Ovary (tissue), 9 donors: ENCODE results near the gene EGR4. TPM values are rescaled to one million over a fixed set of nuclear protein-coding genes. Genes with fewer than 3 reads are reported as not detected.

Experiments
- DNase-seq, 5 donors: peaks; one replicate each; pipeline ENCODE4 v3.0.0-alpha.2; 2019 to 2020
- H3K27ac ChIP-seq, 2 donors: fragments of 200-600 bp; one replicate each; pipeline versions ENCODE4 v1.5.1 to v1.8.0; 2019 to 2022
- H3K27me3 ChIP-seq: fragments of 200-600 bp; one replicate; pipeline ENCODE4 v1.8.0; 2022
- H3K36me3 ChIP-seq: fragments of 200-600 bp; sonication (generic); one replicate; pipeline ENCODE4 v1.5.1; 2019
- H3K4me1 ChIP-seq: one replicate; pipeline ENCODE4 v1.8.1; 2013; ENCODE audit warnings: mild to moderate bottlenecking, moderate library complexity; ENCODE audit not compliant: insufficient read depth
- H3K4me3 ChIP-seq: fragments of 200-600 bp; sonication (generic); one replicate; pipeline ENCODE4 v1.5.1; 2017
- H3K9me3 ChIP-seq, 2 donors: fragments of 200-600 bp in 1 of 2; sonication (generic) in 1 of 2; one replicate each; pipeline versions ENCODE4 v1.5.1 to v1.8.1; 2013 to 2019; ENCODE audit warnings: mild to moderate bottlenecking in 1 of 2, moderate library complexity in 1 of 2
- EP300 ChIP-seq: sonication (generic); formaldehyde crosslinking; IDR thresholded peaks from one replicate; pipeline ENCODE4 v1.6.1; 2017; ENCODE audit warnings: antibody characterized with exemption
- POLR2A ChIP-seq: fragments of 450-650 bp; IDR thresholded peaks from one replicate; pipeline ENCODE4 v1.6.1; 2017; ENCODE audit warnings: antibody characterized with exemption, mild to moderate bottlenecking, moderate library complexity
- WGBS, 3 donors: extraction: QIAGEN DNeasy Blood & Tissue Kit in 1 of 3; methylation state at CpG; one replicate each; pipeline versions ENCODE4 v1.1.5 to v1.1.7; 2013 to 2017; 5-methylcytosine and 5-hydroxymethylcytosine counted together
- intact Hi-C, 4 donors: fragments of 100-400 bp; cut with DNase I; formaldehyde crosslinking; loops; one replicate each; pipeline versions ENCODE4 v1.11.0 to v1.15.1; 2022 to 2023
- polyA plus RNA-seq, 2 donors: library from polyadenylated mRNA; stranded (reverse); fragments of 200-250 nt in 1 of 2; fragments of 350-450 nt in 1 of 2; fragmentation: Illumina TruSeq in 1 of 2; extraction: RNeasy Lipid Tissue Mini Kit (QIAGEN cat#74804) in 1 of 2; gene quantifications; one replicate each; pipeline ENCODE4 v1.2.3, GENCODE V29; 2013 to 2014
- total RNA-seq, 7 donors: library from RNA; depleted of rRNA in 2 of 7; stranded (reverse); fragments of >200 nt in 2 of 7; fragmentation: NEBNext Ultra II Directional in 3 of 7; extraction: Animal tissue kit (Norgen Biotek cat#: 25700) in 3 of 7; gene quantifications; one replicate each; pipeline versions ENCODE4 v1.1.0 to v1.2.4, GENCODE V29; 2016 to 2023
- TF ChIP-seq, protein P1 (sequence below), 3 donors: fragments of 450-650 bp in 2 of 3; fragments of 200-600 bp in 1 of 3; IDR thresholded peaks; one replicate each; pipeline versions ENCODE4 v1.5.1 to v1.8.0; 2016 to 2022; ENCODE audit warnings: antibody characterized with exemption in 3 of 3, mild to moderate bottlenecking in 1 of 3
- donor health status: DM: no; HTN: no; CAD: no; lungs with moderate emphysema.
- donor health status: DM: no; HTN: no; CAD: no.
- donor health status: Bipolar disorder and iron deficiency.
- donor health status: DM: yes; HTN: yes; CAD: no.
- donor health status: DM: no; HTN: no; CAD: no.
- donor health status: DM: yes; HTN: yes; CAD: no.

Gene EGR4
- total and polyA plus RNA-seq, 9 donors = 0.04 to 0.13 TPM; not detected in 7

DNA sequence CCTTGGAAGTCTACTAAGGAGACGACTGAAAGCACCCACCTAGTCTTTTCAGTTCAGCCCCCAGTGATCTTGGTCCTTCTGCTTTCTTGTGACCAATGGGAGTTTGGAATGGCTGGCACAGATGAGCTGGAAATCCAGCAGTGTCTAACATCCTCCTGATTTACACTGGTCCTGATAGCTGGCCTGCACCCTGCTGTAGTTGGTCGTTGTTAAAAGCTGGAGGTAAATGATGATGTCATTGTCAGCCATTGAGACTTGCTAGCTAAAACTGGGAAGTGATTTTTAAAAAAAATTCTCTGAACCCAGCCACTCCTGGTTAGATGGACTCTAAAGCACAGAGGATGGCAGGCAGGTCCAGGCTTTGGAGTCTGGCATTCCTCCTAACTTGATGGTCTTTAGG is 39.9 kb downstream of the EGR4 start:
- TF ChIP-seq POLR2A (no peak), EP300 (no peak)
- TF ChIP-seq, protein P1, sequence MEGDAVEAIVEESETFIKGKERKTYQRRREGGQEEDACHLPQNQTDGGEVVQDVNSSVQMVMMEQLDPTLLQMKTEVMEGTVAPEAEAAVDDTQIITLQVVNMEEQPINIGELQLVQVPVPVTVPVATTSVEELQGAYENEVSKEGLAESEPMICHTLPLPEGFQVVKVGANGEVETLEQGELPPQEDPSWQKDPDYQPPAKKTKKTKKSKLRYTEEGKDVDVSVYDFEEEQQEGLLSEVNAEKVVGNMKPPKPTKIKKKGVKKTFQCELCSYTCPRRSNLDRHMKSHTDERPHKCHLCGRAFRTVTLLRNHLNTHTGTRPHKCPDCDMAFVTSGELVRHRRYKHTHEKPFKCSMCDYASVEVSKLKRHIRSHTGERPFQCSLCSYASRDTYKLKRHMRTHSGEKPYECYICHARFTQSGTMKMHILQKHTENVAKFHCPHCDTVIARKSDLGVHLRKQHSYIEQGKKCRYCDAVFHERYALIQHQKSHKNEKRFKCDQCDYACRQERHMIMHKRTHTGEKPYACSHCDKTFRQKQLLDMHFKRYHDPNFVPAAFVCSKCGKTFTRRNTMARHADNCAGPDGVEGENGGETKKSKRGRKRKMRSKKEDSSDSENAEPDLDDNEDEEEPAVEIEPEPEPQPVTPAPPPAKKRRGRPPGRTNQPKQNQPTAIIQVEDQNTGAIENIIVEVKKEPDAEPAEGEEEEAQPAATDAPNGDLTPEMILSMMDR (IDR thresholded peaks at IDR 0.05) = no peak
- Histone ChIP-seq H3K4me3 (no peak overlapping the region), H3K27ac (no peak overlapping the region), H3K36me3 (no peaks in the 10 kb centered on the region), H3K4me1 (peaks cover 3% of the 10 kb centered on the region), H3K9me3 (no peaks in the 10 kb centered on the region), H3K27me3 (no peaks in the 10 kb centered on the region)
- 32 to 35% (median 33%) methylated on average over 2 of the region's 2 CpGs for WGBS, 3 donors
- DNase-seq = no peak
- intact Hi-C loops = no loop called here

DNA sequence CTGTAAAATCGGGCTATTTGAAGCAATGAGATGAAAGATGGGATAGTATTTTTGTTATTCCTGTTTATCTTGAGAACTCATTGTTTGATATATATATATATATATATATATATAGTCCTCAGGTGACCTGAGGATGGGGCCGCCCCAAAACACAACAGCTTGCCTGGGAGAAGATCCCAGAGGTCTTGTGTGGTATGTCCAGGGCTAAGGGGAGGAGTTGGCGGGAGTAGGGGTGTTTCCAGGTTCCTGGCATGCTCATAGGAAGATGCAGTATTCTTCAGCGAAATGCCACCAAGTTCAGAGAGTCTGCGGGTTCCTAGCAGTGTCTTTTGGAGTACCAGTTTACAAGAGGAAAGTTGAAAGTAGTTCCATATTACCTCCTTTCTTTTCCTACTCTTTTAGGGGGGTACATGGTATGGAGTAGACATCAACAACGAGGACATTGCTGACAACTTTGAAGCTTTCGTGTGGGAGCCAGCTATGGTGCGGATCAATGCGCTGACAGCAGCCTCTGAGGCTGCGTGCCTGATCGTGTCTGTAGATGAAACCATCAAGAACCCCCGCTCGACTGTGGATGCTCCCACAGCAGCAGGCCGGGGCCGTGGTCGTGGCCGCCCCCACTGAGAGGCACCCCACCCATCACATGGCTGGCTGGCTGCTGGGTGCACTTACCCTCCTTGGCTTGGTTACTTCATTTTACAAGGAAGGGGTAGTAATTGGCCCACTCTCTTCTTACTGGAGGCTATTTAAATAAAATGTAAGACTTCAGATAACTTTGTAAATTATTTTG is 40.9 kb downstream of the EGR4 start:
- intact Hi-C loops = no loop called here
- DNase-seq = no peak
- TF ChIP-seq POLR2A (no peak), EP300 (no peak)
- TF ChIP-seq, protein P1 (IDR thresholded peaks at IDR 0.05) = no peak
- Histone ChIP-seq H3K9me3 (no peaks in the 10 kb centered on the region), H3K27me3 (no peaks in the 10 kb centered on the region), H3K27ac (no peak overlapping the region), H3K4me1 (peaks cover 3% of the 10 kb centered on the region), H3K36me3 (no peaks in the 10 kb centered on the region), H3K4me3 (no peak overlapping the region)
- 77 to 81% (median 81%) methylated on average over 17 of the region's 17 CpGs for WGBS, 3 donors

DNA sequence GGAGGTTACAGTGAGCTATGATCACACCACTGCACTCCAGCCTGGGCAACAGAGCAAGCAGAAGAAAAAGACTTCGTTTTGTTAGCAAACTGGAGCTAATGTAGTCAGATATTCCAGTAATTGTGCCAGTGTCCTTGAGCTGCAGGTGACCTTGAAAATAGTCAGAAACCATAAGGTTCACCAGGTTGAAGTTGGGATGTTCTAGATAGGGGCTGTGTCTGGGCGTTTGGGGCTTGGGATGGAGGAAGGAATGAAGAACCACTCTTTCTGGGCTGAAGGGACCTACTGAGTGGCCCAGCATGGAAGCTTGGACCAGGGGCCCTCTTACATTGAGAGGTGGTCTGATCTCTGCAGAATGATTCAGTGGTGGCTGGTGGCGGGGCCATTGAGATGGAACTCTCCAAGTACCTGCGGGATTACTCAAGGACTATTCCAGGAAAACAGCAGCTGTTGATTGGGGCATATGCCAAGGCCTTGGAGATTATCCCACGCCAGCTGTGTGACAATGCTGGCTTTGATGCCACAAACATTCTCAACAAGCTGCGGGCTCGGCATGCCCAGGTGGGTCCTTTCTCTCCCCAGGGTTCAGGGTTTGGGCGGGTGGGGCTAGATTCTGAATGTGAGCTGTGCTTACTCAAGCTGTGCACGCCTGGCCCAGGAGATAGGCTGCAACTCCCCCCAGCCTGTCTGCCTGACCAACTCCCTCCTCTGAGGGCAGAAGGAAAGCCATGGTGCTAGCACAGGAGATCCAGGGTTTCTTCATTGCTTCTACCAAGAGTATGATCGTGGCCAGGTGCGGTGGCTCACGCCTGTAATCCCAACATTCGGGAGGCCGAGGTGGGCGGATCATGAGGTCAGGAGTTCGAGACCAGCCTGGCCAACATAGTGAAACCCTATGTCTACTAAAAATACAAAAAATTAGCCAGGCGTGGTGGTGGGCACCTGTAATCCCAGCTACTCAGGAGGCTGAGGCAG is 42.2 kb downstream of the EGR4 start:
- no peak for TF ChIP-seq POLR2A
- TF ChIP-seq, protein P1 (IDR thresholded peaks at IDR 0.05) = no peak
- TF ChIP-seq EP300 = no peak
- intact Hi-C loops = no loop called here
- WGBS, 3 donors = 53 to 70% (median 57%) methylated on average over 15 to 17 of the region's 17 CpGs
- H3K4me1 ChIP-seq = peaks cover 3% of the 10 kb centered on the region
- no peaks in the 10 kb centered on the region for H3K9me3 ChIP-seq
- no peak for DNase-seq
- H3K36me3 ChIP-seq = no peaks in the 10 kb centered on the region
- H3K4me3 ChIP-seq = no peak overlapping the region
- no peaks in the 10 kb centered on the region for H3K27me3 ChIP-seq
- no peak overlapping the region for H3K27ac ChIP-seq

DNA sequence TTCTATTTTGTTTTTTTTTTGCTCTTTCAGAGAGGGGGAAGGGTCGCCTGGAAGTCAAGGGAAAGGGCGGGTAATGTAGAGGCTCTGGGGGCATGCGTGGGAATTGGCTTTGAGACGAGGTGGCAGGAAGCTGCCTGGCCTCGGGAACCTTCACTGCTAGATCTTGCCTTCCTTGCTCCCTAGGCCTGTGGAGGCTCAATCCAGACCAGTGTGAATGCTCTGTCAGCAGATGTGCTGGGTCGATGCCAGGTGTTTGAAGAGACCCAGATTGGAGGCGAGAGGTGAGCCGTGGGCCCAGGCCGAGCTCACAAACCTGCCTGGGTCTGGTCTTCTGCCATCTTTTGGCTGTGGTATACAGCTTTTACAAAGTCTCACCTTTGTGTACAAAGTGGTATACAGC is 43.7 kb downstream of the EGR4 start:
- Histone ChIP-seq H3K27ac (no peak overlapping the region), H3K36me3 (no peaks in the 10 kb centered on the region), H3K4me1 (peaks cover 3% of the 10 kb centered on the region), H3K9me3 (no peaks in the 10 kb centered on the region), H3K4me3 (no peak overlapping the region), H3K27me3 (no peaks in the 10 kb centered on the region)
- 27 to 51% (median 31%) methylated on average over 9 of the region's 9 CpGs for WGBS, 3 donors
- no peak for TF ChIP-seq EP300
- no peak for TF ChIP-seq POLR2A
- peak in 2 of 5 donors; percentile 43 to 51 for DNase-seq
- intact Hi-C loops = no loop called here
